ENCODE results near the gene FAT2. TPM values are rescaled to one million over a fixed set of nuclear protein-coding genes. Genes with fewer than 3 reads are reported as not detected.

FAT2 gene
- total and polyA plus RNA-seq, 2 donors (not counting 1 experiment from before 2014, with no cell fraction given): not detected

- Histone ChIP-seq H3K4me1 (ENCODE audit: control insufficient read depth in 2 of 2, insufficient read depth in 2 of 2, low read length in 2 of 2) (no peaks in the 10 kb centered on the region), H3K4me2 (replicated peaks; ENCODE audit: low read depth, low read length, poor library complexity, severe bottlenecking) (no peak overlapping the region), H3K27me3 (replicated peaks in 1 of 4; ENCODE audit: control extremely low read depth in 1 of 4, control insufficient read depth in 3 of 4, insufficient read depth in 4 of 4, low read length in 3 of 4) (peaks cover 0 to 4% (median 0%) of the 10 kb centered on the region in 4 experiments), H3K36me3 (replicated peaks in 1 of 2; ENCODE audit: control extremely low read depth in 1 of 2, control insufficient read depth in 1 of 2, extremely low read depth in 1 of 2, insufficient read depth in 2 of 2, low read length in 1 of 2) (no peaks in the 10 kb centered on the region), H4K20me1 (ENCODE audit: control insufficient read depth, insufficient read depth, low read length, poor library complexity, severe bottlenecking) (no peaks in the 10 kb centered on the region), H3K4me3 (ENCODE audit: control extremely low read depth in 1 of 5, extremely low read depth in 1 of 5, insufficient read depth in 1 of 5, low read depth in 2 of 5, low read length in 4 of 5) (no peak overlapping the region), H3K9me3 (ENCODE audit: control extremely low read depth in 1 of 3, control insufficient read depth in 2 of 3, insufficient read depth in 1 of 3, low read length in 2 of 3) (no peaks in the 10 kb centered on the region), H3K79me2 (ENCODE audit: control insufficient read depth, insufficient read depth, low read length) (no peaks in the 10 kb centered on the region), H3K27ac (ENCODE audit: low read length in 2 of 2) (no peak overlapping the region), H3K9ac (ENCODE audit: low read length) (no peak overlapping the region), H2AFZ (ENCODE audit: insufficient read depth, low read depth, low read length, poor library complexity, severe bottlenecking) (no peak overlapping the region)
- no peaks in the 10 kb centered on the region for H3K4me1 Mint-ChIP-seq
- WGBS (ENCODE audit: insufficient coverage): 98% methylated on average over 6 of the region's 6 CpGs
- peaks cover 25% of the 10 kb centered on the region for H3K27me3 Mint-ChIP-seq
- H3K9me3 Mint-ChIP-seq (ENCODE audit: insufficient read depth): no peaks in the 10 kb centered on the region
- ChIA-PET CTCF (no interaction called here), POLR2A (no interaction called here)
- ATAC-seq (ENCODE audit: low read depth) (no peak), DNase-seq (no peak)
- intact Hi-C loops (cut with micrococcal nuclease): no loop called here
- no peak overlapping the region for H3K27ac Mint-ChIP-seq
- TF ChIP-seq CTCF (IDR thresholded peaks at IDR 0.05) (no peak), EZH2 (IDR thresholded peaks at IDR 0.05; ENCODE audit: borderline replicate concordance, insufficient read depth, low read depth, low read length, poor library complexity, severe bottlenecking) (no peak)
- no peak overlapping the region for H3K4me3 Mint-ChIP-seq
Observed at GRCh38 chr5:151627650-151628049, 36.5 kb upstream of the FAT2 start.

GRCh38 chr5:151625285-151625684 is 34.2 kb upstream of the FAT2 start:
- TF ChIP-seq CTCF (IDR thresholded peaks at IDR 0.05) (no peak), EZH2 (IDR thresholded peaks at IDR 0.05; ENCODE audit: borderline replicate concordance, insufficient read depth, low read depth, low read length, poor library complexity, severe bottlenecking) (no peak)
- H3K79me2 ChIP-seq (ENCODE audit: control insufficient read depth, insufficient read depth, low read length): no peaks in the 10 kb centered on the region
- 96% methylated on average over 9 of the region's 9 CpGs for WGBS (ENCODE audit: insufficient coverage)
- ChIA-PET POLR2A (no interaction called here), CTCF (no interaction called here)
- no peak for ATAC-seq (ENCODE audit: low read depth)
- H3K4me1 Mint-ChIP-seq: no peaks in the 10 kb centered on the region
- H3K27ac Mint-ChIP-seq: no peak overlapping the region
- no peak overlapping the region for H3K4me3 Mint-ChIP-seq
- no peaks in the 10 kb centered on the region for H3K9me3 ChIP-seq (ENCODE audit: control extremely low read depth in 1 of 3, control insufficient read depth in 2 of 3, insufficient read depth in 1 of 3, low read length in 2 of 3)
- H3K27me3 Mint-ChIP-seq: peaks cover 29% of the 10 kb centered on the region
- H2AFZ ChIP-seq (ENCODE audit: insufficient read depth, low read depth, low read length, poor library complexity, severe bottlenecking): no peak overlapping the region
- H3K4me3 ChIP-seq (ENCODE audit: control extremely low read depth in 1 of 5, extremely low read depth in 1 of 5, insufficient read depth in 1 of 5, low read depth in 2 of 5, low read length in 4 of 5): no peak overlapping the region
- no peaks in the 10 kb centered on the region for H3K36me3 ChIP-seq (replicated peaks in 1 of 2; ENCODE audit: control extremely low read depth in 1 of 2, control insufficient read depth in 1 of 2, extremely low read depth in 1 of 2, insufficient read depth in 2 of 2, low read length in 1 of 2)
- H3K9me3 Mint-ChIP-seq (ENCODE audit: insufficient read depth): no peaks in the 10 kb centered on the region
- peaks cover 0 to 17% (median 2%) of the 10 kb centered on the region in 4 experiments for H3K27me3 ChIP-seq (replicated peaks in 1 of 4; ENCODE audit: control extremely low read depth in 1 of 4, control insufficient read depth in 3 of 4, insufficient read depth in 4 of 4, low read length in 3 of 4)
- no peak overlapping the region for H3K4me2 ChIP-seq (replicated peaks; ENCODE audit: low read depth, low read length, poor library complexity, severe bottlenecking)
- no peak for DNase-seq
- H4K20me1 ChIP-seq (ENCODE audit: control insufficient read depth, insufficient read depth, low read length, poor library complexity, severe bottlenecking): no peaks in the 10 kb centered on the region
- no peaks in the 10 kb centered on the region for H3K4me1 ChIP-seq (ENCODE audit: control insufficient read depth in 2 of 2, insufficient read depth in 2 of 2, low read length in 2 of 2)
- H3K27ac ChIP-seq (ENCODE audit: low read length in 2 of 2): no peak overlapping the region
- H3K9ac ChIP-seq (ENCODE audit: low read length): no peak overlapping the region
- intact Hi-C loops (cut with micrococcal nuclease): no loop called here
